LNCaP clone FGC (cell line): ENCODE results near the gene ATP6V1E1.
"Not testable (repeated sequence)": the region's sequence is repeated elsewhere in the genome, so short reads cannot be mapped to it uniquely, and the experiment has no call there.

Source experiments
- DNase-seq: peaks from one replicate; pipeline ENCODE4 v3.0.0-alpha.2; 2011; ENCODE audit warnings: low read depth
- H3K4me3 ChIP-seq: 2 replicates; pipeline ENCODE4 v1.5.1; 2011; ENCODE audit warnings: mild to moderate bottlenecking, low read depth, low read length, control low read depth
- TF ChIP-seq, protein P1 (sequence below): IDR thresholded peaks from 2 replicates; pipeline ENCODE4 v1.5.1; 2012; ENCODE audit warnings: mild to moderate bottlenecking; ENCODE audit not compliant: control insufficient read depth, insufficient read depth; ENCODE audit errors: extremely low read depth

ATP6V1E1 gene

DNA sequence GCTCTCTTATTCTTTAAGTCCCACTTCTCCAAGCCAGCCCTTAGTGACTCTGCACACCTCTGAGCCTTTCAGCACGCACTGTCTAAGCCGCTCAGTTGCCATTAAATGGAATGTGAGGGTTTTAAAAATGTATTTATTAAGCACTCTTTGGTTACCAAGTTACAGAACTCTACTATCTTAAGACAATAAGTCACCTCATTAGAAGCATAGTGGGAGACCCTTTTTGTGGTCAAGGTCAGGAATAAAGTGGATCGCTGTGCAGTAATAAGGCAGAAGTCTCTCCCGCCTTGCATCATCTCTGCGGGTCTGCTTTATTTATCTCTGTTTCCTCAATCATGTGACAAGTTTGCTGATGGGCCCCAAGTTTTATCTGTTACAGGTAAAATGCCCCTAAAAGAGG, 53.4 kb downstream of the ATP6V1E1 start:
- TF ChIP-seq, protein P1, sequence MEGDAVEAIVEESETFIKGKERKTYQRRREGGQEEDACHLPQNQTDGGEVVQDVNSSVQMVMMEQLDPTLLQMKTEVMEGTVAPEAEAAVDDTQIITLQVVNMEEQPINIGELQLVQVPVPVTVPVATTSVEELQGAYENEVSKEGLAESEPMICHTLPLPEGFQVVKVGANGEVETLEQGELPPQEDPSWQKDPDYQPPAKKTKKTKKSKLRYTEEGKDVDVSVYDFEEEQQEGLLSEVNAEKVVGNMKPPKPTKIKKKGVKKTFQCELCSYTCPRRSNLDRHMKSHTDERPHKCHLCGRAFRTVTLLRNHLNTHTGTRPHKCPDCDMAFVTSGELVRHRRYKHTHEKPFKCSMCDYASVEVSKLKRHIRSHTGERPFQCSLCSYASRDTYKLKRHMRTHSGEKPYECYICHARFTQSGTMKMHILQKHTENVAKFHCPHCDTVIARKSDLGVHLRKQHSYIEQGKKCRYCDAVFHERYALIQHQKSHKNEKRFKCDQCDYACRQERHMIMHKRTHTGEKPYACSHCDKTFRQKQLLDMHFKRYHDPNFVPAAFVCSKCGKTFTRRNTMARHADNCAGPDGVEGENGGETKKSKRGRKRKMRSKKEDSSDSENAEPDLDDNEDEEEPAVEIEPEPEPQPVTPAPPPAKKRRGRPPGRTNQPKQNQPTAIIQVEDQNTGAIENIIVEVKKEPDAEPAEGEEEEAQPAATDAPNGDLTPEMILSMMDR = no peak
- no peak overlapping the region for H3K4me3 ChIP-seq
- DNase-seq = no peak

DNA sequence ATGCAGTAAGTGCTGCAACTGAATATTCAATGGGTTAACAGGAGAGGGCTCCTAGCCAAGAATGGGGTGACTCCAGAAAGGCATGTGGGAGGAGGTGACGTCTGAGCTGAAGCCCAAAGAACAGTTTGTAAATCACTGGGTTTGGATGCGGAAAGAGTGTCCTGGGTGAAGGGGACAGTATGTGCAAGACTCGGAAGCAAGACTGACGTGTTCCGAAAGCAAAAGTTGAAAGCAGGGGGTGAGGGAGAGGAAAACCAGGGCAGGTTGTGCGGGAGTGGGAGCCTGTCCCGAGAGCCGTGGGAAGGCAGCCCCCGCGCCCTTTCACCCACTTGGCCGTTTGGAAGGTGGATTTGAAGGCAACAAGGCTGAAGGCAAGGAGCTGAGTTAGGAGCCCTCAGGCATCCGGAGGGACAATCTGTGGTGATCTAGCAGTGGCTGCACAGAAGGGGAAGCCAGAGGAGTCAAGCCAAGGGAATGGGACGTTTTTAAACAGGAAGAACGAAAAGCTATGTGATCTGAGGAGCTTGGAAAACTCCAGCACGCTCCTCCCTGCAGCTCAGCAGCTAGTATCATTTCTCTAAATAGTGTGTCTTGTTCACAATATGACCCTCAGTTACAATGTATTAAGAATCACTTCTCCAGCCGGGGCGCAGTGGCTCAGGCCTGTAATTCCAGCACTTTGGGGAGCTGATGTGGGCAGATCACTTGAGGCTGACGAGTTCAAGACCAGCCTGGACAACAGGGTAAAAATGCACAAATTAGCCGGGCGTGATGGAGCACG, 57.5 kb downstream of the ATP6V1E1 start:
- H3K4me3 ChIP-seq = no peak overlapping the region
- DNase-seq = no peak
- TF ChIP-seq, protein P1 = no peak

DNA sequence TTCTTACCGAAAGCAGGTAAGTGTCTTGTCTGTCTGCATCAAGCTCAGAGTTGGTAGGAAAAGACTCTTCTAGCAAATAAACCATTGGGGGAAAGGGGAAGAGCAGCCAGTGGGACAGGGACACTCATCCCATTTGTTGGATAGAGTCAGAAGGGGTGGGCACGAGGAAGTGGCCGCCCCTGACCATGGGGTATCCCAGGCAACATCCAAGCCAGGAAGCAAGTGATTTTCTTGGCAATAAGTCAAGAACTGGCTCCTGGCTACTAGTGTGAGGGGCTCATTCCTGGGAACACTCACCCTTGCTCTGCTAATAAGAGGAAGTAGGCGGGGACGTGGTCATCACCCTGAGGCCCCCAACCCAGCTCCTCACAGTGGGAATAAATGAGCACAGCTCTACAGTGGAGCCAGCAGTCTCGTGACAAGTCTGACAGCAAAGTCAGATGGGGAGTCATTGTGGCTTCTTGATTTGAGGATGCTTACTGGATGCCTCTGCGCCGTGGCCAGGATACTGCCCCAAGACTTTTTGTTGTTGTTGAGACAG, 58.5 kb downstream of the ATP6V1E1 start:
- DNase-seq = no peak
- no peak overlapping the region for H3K4me3 ChIP-seq
- TF ChIP-seq, protein P1 = no peak

DNA sequence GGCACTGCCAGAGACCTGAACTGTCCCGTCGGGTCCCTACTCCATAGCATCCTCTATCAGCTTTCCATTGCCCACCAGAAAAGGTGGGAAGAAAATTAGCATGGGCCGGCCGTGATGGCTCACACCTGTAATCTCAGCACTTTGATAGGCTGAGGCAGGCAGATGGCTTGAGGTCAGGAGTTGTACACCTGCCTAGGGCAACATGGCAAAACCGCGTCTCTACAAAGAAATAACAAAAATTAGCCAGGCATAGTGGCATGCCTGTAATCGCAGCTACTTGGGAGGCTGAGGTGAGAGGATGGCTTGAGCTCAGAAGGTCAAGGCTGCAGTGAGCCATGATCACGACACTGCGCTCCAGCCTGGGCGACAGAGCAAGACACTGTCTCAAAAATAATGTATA, 61.8 kb downstream of the ATP6V1E1 start:
- DNase-seq = no peak
- TF ChIP-seq, protein P1 = no peak
- no peak overlapping the region for H3K4me3 ChIP-seq

DNA sequence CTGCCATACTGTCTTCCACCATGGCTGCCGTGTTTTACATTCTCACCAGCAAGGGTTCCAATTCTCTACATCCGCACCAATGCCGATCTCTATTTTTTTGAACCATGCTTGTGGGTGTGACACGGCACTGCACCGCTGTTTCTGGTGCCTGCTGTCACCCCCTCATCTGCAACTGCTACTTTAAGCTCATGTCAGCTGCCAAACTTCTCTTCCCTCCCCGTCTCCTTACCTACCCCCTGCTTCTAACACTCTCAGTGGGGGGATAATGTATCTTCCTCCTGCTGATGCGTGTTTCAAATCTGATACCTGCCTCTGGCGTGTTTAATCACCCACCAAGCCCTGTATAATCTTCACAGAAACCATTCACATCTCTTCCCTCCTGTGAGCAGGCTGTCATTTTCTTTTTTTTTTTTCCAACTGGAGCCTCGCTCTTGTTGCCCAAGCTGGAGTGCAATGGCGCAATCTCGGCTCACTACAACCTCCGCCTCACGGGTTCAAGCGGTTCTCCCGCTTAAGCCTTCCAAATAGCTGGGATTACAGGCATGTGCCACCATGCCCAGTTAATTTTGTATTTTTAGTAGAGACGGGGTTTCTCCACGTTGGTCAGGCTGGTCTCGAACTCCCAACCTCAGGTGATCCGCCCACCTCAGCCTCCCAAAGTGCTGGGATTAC, 62.4 kb downstream of the ATP6V1E1 start:
- not testable (repeated sequence) for H3K4me3 ChIP-seq, DNase-seq

DNA sequence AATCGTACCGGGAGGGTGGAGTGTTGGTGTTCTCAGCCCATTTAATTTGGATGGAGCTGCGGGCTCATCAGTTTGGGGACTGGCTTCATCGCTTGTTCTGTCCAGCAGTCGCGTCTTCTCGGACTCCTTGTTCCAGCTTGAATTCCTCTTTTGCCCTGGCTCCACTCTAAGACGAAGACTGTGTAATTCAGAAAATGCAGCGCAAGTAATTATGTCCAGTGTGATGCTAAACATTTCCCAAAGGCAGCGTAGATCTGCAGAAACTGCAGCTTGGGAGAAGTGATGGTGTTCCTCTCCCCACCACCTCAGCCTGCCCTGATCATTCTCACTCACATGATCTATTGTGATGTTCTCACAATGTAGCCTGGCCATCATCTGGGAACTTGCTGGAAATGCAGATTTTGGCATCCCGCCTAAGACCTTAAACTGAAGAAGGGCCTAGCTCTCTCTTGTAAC, 64.6 kb downstream of the ATP6V1E1 start:
- H3K4me3 ChIP-seq = no peak overlapping the region
- DNase-seq = no peak
- TF ChIP-seq, protein P1 = no peak
